T-helper 1 cell (primary cell): ENCODE results near the gene COL23A1.

Source experiments
- DNase-seq, 5 donors: peaks; one replicate each; pipeline ENCODE4 v3.0.0-alpha.2; 2012 to 2020
- total RNA-seq, 4 donors: gene quantifications; one replicate each; lab custom pipeline; 2026; lab: John Stamatoyannopoulos, UW

COL23A1 gene
- 0 to 0.15 (median 0) reads per million in 4 donors for total RNA-seq

- peak in 1 of 5 donors; percentile 10 for DNase-seq
Measured at GRCh38 chr5:178590141-178590923, at the start of gene COL23A1. COL23A1 (minus strand) TSS chr5:178590393.

- DNase-seq = no peak
Measured at GRCh38 chr5:178637356-178638074, 47.3 kb upstream of the COL23A1 start.

- DNase-seq = no peak
Measured at GRCh38 chr5:178632285-178632684, 42.1 kb upstream of the COL23A1 start.

- DNase-seq = no peak
Measured at GRCh38 chr5:178630951-178631350, 40.8 kb upstream of the COL23A1 start.

- DNase-seq = no peak
Measured at GRCh38 chr5:178630475-178630930, 40.3 kb upstream of the COL23A1 start.

GRCh38 chr5:178627259-178627598 is 37.0 kb upstream of the COL23A1 start:
- no peak for DNase-seq

- DNase-seq = peak; percentile 92 to 96 (median 95)
Measured at GRCh38 chr5:178626484-178627258, 36.5 kb upstream of the COL23A1 start, which contains the start of gene CLK4. CLK4 (minus strand) TSS chr5:178627050; CDS start chr5:178623416, 3,634 bp downstream.

GRCh38 chr5:178625679-178626483 is 35.7 kb upstream of the COL23A1 start:
- peak in 1 of 5 donors; percentile 28 for DNase-seq

GRCh38 chr5:178624631-178625546 is 34.7 kb upstream of the COL23A1 start:
- DNase-seq = no peak

- no peak for DNase-seq
Measured at GRCh38 chr5:178622679-178623247, 32.6 kb upstream of the COL23A1 start.

GRCh38 chr5:178619390-178619789 is 29.2 kb upstream of the COL23A1 start:
- DNase-seq = no peak

- DNase-seq = no peak
Measured at GRCh38 chr5:178612299-178612698, 22.1 kb upstream of the COL23A1 start.

- no peak for DNase-seq
Measured at GRCh38 chr5:178606269-178606668, 16.1 kb upstream of the COL23A1 start.

- no peak for DNase-seq
Measured at GRCh38 chr5:178605788-178606187, 15.6 kb upstream of the COL23A1 start.

- DNase-seq = no peak
Measured at GRCh38 chr5:178602752-178603151, 12.6 kb upstream of the COL23A1 start.

GRCh38 chr5:178595750-178596149 is 5.6 kb upstream of the COL23A1 start:
- no peak for DNase-seq

- DNase-seq = no peak
Measured at GRCh38 chr5:178595150-178595549, 5.0 kb upstream of the COL23A1 start.

GRCh38 chr5:178590924-178591423 is 781 bp upstream of the COL23A1 start:
- DNase-seq = no peak

- no peak for DNase-seq
Measured at GRCh38 chr5:178589180-178590140, 733 bp downstream of the COL23A1 start.
